GM20000 (cell line): ENCODE results near the gene SLC35C1.

Source experiments
- DNase-seq: peaks from one replicate; pipeline ENCODE4 v3.0.0; 2012; ENCODE audit warnings: low spot score
- TF ChIP-seq, protein P1 (sequence below): IDR thresholded peaks from 2 replicates; pipeline ENCODE4 v1.5.1; 2012; ENCODE audit warnings: mild to moderate bottlenecking, control low read depth; ENCODE audit errors: extremely low read depth, missing control alignments

SLC35C1 gene

DNA sequence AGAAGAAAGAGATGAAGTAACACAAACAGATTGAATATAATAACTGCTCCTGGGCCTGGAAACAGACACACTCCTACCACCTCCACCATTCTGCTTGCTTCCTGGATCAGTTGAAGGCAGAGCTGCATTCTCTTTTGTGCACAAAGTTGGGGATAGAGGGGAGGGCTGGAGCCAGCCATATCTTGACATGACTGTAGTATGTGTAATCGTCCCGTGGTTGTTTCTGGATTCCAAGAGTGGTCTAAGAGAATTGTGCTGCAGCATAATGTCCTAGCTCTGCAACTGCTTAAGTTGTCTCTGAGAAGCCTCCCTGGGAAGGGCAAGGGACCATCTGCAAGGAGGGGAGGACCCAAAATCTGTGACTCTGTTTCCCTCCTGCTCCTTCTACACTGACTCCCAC, 45.5 kb downstream of the SLC35C1 start:
- DNase-seq, result no peak
- TF ChIP-seq, protein P1, sequence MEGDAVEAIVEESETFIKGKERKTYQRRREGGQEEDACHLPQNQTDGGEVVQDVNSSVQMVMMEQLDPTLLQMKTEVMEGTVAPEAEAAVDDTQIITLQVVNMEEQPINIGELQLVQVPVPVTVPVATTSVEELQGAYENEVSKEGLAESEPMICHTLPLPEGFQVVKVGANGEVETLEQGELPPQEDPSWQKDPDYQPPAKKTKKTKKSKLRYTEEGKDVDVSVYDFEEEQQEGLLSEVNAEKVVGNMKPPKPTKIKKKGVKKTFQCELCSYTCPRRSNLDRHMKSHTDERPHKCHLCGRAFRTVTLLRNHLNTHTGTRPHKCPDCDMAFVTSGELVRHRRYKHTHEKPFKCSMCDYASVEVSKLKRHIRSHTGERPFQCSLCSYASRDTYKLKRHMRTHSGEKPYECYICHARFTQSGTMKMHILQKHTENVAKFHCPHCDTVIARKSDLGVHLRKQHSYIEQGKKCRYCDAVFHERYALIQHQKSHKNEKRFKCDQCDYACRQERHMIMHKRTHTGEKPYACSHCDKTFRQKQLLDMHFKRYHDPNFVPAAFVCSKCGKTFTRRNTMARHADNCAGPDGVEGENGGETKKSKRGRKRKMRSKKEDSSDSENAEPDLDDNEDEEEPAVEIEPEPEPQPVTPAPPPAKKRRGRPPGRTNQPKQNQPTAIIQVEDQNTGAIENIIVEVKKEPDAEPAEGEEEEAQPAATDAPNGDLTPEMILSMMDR, result no peak

DNA sequence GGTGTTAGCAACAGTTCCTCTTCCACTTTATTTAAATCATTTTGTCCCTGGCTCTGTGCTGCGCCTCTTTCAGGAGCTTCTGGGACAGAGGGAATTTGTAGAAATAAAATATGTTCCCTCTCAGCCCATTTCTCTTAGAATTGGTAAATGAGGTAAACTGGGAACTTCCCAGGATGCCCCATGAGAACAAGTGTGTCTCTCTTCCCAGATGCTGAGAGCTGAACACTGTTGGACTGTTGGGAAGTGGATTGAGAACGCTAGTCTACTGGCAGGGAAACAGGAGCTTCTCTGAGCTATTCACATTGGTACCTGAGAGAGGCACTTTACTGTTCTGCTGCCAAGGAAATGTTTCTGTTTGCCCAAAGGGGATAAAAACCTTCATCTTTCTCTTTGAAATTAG, 46.3 kb downstream of the SLC35C1 start:
- no peak for DNase-seq
- TF ChIP-seq, protein P1, result no peak

DNA sequence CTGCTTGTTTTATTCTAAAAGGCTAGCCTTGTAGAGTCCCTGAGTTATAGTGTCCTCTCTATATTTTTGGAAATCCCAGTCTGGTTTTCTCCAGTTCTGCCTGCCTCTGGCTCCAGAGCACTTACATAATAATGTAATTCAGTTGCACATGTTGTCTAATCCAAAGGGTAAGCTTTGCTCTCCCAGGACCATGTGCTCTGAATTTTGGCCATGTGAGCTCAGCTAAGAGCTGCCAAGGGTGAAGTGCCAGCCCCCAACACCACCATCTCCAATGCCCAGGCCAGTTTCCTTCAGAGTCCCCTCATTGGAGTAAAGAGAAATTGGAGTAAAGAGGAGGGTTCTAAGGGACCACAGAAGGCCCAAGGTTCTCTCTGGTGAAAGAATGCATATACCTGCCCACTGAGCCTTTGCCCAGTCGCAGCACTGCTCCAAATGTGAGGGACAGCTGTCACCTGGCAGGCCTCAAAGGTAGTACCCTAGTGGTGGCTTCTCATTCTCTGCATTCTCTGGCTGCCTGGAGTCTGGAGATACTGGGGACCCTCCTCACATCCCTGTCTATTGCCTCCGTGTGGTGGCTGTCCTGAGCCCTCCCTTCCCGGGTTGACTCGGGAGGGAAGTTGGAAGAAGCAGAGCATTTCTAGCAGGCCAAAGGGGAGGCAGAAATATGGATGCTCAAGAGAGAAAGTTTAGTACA, 47.2 kb downstream of the SLC35C1 start:
- TF ChIP-seq, protein P1, result no peak
- no peak for DNase-seq

DNA sequence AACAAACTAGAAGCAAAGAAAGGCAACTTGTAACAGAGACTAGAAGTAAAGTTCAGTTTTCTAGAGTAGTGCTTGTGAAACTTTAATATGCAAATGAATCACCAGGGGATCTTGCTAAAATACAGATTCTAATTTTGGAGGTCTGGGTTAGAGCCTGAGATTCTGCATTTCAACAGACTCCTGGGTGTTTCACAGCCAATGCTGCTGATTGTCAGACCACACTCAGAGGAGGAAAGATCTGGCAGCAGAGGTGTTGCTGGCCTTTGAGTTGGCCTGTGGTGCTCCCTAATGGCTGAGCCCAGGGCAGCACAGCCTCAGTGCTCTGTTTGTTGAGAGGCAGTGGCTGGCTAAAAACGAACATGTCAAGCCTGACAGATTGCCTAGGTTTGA, 47.8 kb downstream of the SLC35C1 start:
- peak; percentile 71 for DNase-seq
- TF ChIP-seq, protein P1, result peak; percentile 32

DNA sequence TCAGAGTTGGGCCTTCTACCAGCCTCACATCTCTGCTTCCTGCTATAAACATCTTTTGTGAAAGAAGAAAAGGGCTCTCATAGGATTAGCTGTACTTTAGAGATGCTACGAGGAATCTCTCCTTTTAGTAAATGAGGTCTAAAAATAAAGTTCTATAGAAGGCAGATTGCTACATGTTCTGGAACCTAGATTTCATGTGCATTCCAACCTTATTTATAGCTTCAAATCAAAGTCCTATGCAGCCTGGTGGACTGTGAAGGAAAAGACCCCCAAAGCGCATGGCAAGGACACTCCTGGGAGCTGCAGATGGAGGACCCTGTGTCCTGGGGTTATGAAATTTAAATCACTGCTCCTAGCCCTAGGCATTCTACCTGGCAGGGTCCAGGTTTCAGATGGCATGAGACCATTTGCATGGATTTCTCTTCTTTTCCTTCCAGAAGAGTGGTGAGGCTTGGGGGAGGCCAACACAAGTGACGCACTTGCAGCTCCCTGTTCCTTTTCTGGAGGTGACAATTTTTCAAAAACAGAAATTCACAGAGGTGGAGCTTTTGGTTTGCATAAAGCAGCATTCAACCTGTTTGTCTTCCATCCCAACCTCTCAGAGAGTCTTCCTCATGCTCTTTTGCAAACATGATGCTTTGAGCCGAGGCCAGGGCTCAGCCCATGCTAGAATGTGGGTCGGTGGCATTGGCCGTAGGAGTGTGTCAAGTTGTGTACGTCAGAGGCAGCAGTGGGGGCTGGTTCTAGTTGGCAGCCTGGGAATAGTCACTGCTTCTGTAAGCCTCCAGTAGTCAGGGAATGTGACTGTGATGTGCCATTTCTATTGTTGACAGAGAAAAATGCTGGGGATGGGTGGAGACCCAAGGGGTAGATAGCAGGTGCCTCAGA, 48.6 kb downstream of the SLC35C1 start:
- TF ChIP-seq, protein P1, result no peak

DNA sequence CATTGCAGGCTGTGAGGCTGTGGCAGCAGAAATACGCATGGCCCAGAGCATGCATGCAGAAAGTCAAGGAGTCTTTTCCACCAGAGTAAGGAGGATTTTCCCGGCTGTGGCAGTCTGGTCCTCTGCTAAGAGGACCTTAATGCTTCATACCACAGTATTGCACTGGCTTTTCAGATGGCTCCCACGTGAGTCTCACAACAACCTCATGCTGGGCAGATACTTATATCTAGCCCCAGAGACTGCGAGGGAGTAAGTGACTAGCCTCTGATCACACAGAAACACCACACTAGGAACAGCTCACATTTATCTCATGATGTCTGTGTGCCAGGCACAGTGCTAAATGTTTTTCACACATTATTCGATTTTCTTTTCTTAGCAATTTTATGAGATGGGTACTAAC, 50.4 kb downstream of the SLC35C1 start:
- DNase-seq, result no peak
- TF ChIP-seq, protein P1, result no peak

More for the DNA sequence above, 48.6 kb downstream of the SLC35C1 start:
- no peak for DNase-seq

DNA sequence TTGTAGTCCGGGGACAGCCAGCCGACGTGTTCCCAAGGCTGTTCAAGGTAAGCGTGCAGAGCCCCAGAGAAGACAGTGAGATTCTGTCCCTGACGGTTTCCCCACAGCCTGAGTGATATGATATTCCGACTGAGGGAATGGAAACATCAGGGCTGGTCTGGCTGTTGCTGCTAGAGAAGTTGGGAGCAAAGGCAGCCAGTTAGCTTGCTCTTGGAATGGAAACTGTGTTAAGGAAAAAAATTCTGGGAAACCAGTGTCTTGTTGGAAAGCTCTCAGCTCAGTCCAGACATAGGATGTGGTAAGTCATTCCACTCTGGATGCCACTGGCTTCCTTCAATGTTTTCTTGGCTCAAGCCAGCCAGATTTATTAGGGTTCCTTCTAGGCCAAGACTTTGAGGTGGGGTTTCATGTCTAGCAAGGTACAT, 51.1 kb downstream of the SLC35C1 start:
- TF ChIP-seq, protein P1, result no peak
- no peak for DNase-seq
